GM10248 (cell line): Measurements from ENCODE around the gene TRUB2.

Experiments
- CTCF ChIA-PET: fragments of 300-600 bp; sonication (Branson Sonifier 250); formaldehyde crosslinking; extraction: SDS; loops from one replicate; lab custom pipeline; 2021; ENCODE audit warnings: antibody characterized with exemption; lab: Yijun Ruan, JAX
- POLR2A ChIA-PET: fragments of 350-650 bp; sonication (Branson Sonifier 250); formaldehyde crosslinking; extraction: SDS; loops from one replicate; lab custom pipeline; 2020; ENCODE audit warnings: antibody characterized with exemption; lab: Yijun Ruan, JAX
- DNase-seq: peaks from one replicate; pipeline ENCODE4 v3.0.0; 2012; ENCODE audit errors: extremely low spot score
- TF ChIP-seq, protein P1 (sequence below): IDR thresholded peaks from 2 replicates; pipeline ENCODE4 v1.5.1; 2012; ENCODE audit warnings: mild to moderate bottlenecking, low read depth; ENCODE audit errors: extremely low read depth, missing control alignments, control extremely low read depth

Gene TRUB2

DNA sequence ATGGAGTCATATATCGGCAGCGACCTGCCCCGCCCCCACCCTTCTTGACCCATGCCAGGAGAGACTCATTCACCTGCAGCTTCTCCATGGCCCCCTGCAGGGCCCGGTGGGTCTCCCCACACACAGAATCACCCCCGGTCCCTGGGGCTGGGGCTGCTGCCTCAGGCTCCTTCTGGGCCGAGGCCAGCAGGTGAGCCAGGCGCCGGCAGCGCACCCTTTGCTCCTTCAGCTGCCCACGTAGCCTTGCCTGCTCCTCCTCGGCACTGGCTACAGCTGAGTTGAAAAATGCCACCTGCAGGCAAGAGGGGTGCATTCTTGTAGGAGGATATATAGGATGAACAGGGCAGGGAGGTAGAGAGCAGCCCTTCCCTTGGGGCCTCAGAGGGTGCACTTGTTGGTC lies 64.3 kb downstream of the TRUB2 start:
- CTCF ChIA-PET = interaction anchor here (0.8 kb wide), 1 partner anchor 10 kb away, joined by 3 read pairs; no protein-coding TSS in a partner anchor
- POLR2A ChIA-PET = no interaction called here
- TF ChIP-seq, protein P1, sequence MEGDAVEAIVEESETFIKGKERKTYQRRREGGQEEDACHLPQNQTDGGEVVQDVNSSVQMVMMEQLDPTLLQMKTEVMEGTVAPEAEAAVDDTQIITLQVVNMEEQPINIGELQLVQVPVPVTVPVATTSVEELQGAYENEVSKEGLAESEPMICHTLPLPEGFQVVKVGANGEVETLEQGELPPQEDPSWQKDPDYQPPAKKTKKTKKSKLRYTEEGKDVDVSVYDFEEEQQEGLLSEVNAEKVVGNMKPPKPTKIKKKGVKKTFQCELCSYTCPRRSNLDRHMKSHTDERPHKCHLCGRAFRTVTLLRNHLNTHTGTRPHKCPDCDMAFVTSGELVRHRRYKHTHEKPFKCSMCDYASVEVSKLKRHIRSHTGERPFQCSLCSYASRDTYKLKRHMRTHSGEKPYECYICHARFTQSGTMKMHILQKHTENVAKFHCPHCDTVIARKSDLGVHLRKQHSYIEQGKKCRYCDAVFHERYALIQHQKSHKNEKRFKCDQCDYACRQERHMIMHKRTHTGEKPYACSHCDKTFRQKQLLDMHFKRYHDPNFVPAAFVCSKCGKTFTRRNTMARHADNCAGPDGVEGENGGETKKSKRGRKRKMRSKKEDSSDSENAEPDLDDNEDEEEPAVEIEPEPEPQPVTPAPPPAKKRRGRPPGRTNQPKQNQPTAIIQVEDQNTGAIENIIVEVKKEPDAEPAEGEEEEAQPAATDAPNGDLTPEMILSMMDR = no peak
- no peak for DNase-seq

DNA sequence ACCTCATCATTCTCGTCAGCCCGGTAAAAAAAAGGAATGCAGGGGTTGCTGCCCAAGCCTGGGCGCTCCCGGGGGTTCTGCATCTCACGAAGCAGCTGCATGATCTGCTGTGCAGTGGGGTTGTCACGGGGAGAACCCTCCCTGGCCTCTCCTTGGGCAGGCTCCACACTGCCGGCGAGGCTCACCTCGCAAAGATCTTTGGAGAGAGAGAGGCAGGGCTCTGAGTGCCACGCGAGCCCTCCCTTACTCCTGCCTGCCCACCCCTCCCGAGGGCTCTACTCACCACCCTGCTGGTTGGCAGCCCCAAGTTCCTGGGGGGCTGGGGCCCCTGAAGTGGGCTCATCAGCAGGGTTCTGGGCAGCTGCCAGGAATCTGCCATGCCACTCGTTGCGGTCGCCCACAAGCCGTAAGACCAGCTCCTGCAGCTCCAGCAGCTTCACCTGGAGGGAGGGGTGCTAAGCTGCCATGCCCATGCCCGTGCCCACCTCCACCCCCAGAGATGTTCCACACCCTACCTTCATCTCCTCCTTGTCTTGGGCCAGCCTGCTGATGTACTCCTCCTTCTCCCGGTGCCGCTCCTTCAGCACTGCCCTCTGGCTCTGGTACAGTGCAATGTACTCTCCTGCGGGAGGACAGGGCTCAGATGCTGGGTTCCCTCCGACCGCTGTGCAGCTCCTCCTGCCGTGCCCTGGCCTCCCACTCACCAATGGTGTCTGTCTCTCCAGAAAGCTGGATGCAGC lies 65.0 kb downstream of the TRUB2 start:
- ChIA-PET POLR2A (no interaction called here), CTCF (interaction anchor here (0.8 kb wide), 1 partner anchor 11 kb away, joined by 3 read pairs; no protein-coding TSS in a partner anchor)
- TF ChIP-seq, protein P1 = no peak
- no peak for DNase-seq
